GM19240 (cell line): Measurements from ENCODE around the gene UNC93A.
"Not testable (repeated sequence)": the region's sequence is repeated elsewhere in the genome, so short reads cannot be mapped to it uniquely, and the experiment has no call there.

Experiments
- DNase-seq: peaks from one replicate; pipeline ENCODE4 v3.0.0; 2011; ENCODE audit warnings: low spot score; ENCODE audit not compliant: insufficient read length

Gene UNC93A

DNA sequence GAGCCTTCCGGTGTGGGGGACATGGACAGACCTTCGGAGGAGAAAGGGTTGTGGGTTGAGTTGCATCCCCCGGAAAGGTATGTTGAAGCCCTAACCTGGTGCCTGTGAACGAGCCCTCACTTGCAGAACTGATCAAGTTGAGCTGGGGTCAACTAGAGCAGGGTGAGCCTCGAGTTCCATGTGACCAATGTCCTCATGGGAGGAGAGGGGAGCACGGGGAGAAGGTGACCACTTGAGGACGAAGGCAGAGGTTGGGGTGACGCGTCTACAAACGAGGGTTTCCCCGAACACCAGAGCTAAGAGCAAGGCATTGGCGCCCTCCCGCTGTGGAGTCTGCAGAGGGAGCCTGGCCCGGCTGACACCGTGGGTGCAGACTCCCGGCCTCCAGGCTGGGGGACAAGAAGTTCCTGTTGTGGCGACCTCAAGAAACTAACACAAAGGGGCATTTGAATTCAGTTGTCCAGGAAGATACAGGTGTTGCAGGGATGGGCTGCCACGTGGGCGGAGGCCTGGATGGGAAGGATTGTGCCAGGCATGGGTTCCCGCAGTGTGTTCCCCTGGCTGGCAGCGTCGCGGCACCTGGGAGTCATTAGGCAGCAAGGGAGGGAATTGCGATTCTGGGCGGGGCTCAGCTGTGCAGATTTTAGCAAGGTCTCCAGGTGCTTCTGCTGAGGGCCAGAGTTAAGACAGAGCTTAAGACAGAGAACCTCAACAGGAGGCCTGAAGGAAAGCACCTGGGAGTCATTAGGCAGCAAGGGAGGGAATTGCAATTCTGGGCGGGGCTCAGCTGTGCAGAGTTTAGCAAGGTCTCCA lies 20.4 kb upstream of the UNC93A start:
- no peak for DNase-seq

DNA sequence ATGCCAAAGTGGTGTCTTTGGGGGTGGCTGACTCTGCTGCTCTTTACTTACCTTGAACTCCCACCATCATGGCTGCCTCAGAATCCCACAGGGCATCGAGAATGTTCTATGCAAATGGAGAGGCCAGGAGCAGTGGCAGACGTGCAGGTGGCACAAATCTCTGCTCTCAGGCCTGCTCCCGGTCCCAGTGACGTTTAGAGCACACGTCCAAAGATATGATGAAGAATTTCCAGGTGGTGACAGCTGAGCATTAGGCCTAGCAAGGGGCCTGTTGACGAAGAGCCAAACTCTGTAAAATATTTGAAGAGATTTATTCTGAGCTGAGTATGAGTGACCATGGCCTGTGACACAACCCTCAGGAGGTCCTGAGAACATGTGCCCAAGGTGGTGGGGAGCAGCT lies 19.0 kb upstream of the UNC93A start:
- no peak for DNase-seq

DNA sequence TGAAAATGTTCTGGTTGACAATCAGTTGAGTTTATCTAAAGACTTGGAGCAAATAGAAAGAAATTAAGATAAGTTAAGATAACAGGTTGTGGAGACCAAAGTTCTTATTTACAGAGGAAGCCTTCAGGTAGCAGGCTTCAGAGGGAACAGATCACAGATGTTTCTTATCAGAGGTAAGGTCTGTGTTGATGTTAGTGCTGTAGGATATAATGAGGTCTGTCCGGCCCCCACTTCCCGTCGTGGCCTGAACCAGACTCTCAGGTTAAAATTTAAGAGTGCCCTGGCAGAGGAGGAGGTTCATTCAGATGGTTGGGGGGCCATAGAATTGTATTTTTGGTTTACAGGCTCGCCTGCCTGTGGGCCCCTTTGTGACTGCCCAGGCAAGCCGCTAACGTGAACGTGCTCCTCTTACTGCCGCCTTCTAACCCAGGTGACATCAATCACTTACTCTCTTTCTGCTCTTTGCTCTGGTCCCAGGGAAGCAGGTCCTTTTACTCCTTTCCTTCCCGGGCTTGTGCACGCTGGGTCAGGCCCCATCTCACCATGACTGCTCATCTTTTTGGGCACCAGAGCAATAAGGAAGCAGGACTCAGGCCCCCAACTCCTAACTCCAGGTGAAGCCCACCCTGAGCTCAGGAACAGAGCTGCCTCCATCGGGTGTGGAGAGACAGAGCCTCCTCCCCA lies 18.3 kb upstream of the UNC93A start:
- no peak for DNase-seq

DNA sequence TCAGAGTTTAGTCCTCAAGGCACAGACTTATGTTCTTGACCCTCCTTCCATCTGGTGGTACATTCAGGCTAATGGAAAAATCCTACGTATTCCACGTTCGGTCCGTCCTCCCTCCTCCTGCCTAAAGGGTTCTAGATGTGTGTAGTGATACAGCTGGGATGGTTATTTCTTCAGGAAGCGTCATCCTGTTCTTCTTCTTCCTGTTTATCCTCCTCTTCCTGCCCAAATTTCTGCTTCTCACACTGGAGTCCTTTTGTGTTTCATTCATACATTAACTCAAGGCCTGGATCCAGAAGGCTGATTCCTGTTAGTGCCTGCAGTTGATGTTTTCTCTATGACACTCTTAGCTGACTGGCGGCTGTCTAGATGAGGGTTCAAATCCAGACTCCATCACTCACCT lies 16.8 kb upstream of the UNC93A start:
- no peak for DNase-seq

DNA sequence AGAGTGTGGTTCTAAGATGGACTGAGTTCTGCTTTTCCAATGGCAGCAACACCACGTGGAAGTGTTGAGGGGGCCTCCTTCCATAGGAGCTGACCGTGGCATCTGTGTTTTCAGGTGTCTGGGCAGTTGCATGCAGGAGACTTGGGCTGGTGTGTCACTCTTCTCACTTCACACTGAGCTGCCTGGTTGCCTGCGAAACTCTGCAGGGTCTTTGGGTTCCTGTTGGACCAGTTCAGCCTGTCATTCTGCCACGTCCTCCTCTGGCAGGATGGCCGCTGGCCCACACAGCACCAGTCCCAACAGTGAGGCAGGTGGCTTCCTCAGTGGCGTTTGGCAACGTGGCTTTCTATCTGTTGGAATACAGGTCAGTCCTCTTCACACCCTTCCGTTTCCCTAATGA lies 16.1 kb upstream of the UNC93A start:
- DNase-seq, result no peak

DNA sequence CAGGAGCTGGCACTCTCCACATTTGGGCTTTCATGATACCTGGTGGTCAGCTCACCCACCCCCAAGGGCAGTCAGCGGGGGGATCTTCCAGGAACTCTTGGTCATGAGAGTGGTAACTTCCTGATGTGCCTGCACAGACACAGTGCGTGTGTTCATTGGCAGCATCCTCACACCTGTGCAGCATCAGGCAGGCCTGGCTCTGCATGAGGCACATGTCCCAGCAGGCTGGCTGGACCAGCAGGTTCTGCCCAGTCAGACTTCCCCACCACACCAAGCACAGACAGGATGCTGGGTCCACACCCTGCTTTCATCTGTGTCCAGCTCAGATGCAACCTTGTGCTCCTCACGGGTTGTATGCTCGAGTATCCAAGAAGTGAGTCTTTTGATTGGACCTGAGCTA lies 15.7 kb upstream of the UNC93A start:
- DNase-seq, result no peak

DNA sequence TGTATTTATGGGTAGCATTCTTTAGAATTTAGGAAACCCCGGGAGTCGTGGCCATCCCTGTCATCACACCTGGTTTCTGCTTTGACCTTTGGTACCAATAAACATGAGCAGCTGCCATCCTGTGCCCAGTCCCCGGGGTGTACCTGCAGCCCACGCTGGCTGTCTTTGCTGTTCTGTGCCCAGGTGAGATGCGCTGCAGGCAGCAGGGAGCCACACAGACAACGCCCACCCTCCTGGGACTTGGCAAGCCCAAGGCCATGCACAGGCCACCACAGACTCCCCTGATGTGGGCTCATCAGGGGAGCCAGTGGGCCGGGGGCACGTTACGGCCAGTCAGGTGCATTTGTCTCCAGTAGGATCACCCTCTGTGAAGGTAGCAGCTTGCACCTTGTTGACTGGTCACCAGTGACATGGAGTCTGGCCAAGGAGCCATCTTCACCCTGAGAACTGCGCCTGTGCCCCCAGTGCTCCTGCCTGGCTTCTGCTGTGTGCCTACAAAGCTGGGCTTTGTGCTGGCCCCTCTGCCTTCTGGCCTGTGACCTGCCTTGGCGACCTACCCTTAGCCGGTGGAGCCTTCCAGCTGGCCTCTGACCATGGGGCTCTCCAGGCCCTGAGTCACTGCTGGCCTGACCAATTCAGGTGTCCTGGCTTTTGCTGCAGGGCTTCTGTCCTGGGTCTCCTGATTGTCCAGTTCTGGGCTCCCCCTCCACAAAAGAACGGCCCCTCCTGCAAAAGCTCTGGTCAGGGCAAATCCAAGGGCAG lies 14.2 kb upstream of the UNC93A start:
- DNase-seq, result no peak

DNA sequence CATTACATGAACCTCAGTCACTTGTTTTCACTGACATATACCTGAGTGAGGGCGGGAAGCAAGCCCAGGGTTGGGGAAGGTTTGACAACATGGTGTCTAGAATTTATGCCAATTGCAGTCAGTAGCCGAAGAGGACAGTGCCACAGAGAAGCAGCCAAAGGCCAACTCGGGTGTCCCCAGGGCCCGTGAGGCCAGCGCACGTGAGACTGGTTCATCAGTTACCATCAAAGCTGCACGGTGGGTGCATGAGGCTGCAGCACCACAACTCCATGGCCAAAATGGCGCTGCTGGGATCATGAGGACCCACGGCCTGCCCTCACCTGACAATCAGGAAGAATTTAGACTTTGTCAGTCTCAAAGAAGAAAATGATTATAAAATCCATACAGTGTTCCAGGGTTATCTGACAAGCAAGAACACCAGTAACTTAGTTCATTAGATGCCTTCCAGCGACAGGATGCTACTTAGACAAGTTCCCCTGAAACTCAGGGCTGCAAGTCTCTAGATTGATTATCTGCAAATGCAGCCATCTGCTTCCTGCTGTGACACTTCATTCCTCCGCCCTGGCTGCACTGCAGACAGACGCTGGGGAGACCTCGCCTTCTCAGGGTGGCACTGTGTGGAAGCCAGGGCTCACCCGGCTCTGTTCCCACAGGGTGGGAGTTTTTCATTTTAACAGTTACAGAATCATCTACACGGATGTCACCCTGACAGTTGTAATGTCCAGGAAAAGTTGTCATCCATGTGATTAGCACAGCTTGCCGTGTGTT lies 12.8 kb upstream of the UNC93A start:
- DNase-seq, result not testable (repeated sequence)

DNA sequence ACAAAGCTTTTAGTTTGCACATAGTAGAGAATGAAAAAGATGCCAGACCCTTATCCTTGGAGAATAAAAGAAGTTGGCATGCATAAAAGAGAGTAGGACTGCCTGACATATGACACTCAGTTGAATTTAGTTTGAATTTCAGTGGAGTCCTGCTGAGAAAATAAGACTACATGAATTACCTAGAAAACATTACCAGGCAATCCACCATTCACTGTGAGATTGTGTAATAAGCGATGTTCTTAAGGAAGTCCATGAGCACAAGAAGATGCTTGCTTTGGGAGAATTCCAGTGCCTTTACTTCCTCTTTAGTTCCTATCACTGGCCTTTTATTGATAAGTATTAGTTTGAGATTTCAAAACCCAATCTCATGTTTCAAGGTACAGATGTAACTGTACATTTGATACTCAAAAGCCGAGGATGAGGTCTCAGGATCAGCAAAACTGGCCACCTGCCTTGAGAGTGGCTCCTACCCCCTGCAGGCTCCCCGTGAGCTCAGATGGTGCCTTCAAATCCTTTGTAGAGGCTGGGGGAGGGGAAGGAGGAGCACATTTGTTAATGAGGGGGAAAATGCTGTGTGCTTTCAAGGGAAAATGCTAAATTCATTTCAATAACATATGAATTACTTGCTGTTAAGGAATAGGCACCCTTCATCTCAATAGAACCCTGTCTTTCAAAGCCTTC lies 11.2 kb upstream of the UNC93A start:
- DNase-seq, result no peak

DNA sequence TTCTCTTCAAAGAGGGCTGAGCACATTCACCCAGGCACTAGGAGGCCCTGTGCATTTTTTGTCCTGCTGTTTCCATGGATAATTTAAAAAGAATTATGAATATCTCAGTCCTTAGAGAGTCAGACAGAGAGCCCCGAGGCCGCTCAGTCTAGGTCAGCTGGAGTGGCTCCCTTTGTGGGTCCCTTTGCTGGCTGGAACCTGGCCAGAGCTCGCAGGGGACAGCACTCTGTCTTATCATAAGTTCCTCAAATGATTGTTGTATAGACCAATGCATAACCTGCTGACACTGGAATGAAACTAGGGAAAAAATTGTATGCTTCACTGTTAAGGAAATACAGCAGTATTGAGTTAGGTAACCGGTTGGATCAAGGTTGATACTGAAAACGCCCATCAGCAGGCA lies 10.6 kb upstream of the UNC93A start:
- not testable (repeated sequence) for DNase-seq

DNA sequence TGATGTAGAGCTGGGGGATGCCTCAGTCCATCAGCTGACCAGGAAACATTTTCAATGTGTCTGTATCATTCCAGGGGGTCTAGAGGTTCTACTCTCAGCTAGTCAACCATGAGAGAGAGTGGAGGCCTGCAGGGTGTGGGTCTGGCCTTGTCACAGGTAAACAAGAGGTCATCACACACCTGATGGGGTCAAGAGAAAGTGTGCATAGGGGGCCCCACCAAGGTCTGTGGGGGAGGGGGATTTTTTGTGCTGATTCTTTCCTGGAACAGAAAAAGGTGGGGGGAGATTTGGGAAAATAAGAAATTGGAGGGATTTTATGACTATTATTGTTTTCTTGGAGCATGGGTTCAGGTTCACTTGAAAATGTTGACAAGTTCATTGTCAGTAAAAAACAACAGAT lies 8.9 kb upstream of the UNC93A start:
- DNase-seq, result no peak

DNA sequence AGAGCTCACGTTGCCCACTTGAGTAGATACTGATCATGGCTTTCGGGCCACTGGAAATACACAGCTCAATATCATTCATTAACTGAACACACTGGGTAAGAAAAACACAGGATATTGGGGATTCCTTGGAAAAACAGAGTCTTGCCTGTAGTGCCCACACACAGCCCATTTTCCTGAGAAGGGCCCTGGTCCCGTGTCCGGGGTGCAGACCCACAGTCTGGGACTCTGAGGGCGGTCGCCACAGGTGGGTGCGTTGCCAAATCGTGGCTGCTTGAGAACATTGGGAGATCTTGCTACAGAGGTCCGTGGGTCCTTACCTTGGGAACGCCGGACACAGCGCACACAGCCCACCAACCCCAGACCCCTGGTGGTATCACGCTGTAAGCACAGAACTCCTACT lies 6.5 kb upstream of the UNC93A start:
- not testable (repeated sequence) for DNase-seq

DNA sequence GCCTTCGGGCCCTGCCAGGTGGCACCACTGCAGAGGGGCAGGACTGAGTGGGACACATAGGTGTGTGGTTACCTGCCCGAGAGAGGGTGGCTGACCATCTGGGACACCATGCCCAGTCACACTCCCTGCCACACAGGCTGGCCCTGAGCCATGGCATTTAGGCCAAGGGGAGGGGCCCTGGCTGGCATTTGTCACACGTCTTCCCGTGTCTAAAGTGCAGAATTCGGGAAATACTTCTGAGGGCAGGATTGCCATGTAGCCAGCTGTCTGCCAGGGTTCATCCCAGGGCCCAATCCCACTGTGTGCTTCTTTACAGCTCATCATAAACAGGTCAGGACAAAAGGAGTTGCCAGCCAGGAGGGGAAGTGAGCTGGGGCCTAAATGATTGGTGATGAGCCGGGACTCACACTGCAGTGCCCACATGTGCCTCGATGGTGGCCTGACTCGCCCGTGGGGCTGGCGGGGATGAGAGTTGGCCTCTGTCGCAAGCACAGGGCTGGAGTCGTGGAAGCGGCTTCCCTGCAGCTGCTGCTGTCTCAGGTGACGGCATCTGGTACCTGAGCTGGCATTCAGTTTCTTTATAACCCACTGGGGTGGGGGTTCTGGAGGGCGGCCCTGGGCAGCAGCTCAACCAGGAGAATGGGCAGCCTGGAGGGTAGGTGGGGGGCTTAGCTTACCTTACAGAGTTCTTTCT lies 5.9 kb upstream of the UNC93A start:
- DNase-seq, result no peak

DNA sequence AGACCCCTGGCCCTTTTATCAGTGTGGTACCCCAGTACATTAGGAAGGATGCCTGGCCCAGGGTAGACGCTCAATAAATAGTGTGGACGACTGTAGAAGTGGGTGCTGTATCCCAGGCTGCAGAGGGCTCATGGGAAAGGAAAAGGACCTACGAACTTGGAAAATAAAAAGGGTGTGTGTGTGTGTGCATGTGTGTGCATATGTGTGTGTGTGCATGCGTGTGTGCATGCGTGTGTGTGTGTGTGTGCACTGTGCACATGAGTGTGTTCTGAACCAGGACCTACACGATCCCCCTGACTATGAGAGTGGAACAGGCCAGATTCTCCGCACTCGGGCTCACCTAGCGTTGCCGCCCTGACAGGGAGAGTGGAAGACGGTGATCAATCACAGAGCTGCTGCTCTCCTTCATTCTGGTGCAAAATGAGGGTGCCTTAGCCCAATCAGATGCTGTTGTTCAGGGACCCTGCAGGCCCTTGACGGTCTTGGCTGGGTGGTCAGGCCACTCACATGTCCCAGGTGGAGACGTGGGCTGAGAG lies 3.5 kb upstream of the UNC93A start:
- DNase-seq, result no peak

DNA sequence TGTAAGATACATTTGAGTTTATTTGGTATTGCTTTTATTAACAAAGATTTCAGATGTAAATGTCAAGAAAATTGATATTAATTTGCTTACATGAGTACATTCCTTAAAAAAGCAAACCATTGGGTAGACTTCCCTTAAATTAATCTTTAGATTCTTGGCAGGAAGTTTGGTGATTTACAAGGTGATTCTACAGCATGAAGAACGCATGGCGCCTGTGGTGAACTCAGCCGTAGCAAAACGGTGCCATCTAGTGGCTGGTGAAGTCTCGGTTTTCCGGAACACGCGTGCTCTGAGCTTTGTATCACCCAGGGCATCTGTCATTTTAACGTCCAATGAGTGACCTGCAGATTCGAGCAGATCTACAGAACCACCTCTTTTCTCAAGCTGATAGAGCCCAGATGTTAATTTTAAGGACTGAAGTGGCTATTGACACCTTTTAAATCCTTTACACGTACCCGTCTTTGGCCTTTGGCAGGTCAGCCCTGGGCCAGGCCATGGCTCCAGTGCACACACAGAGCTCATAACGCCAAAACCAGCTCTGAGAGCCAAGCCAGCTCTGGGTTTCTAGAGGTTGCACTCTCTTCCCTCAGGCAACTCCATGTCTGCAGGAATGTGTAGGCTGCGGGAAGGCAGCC lies 2.4 kb upstream of the UNC93A start:
- not testable (repeated sequence) for DNase-seq

DNA sequence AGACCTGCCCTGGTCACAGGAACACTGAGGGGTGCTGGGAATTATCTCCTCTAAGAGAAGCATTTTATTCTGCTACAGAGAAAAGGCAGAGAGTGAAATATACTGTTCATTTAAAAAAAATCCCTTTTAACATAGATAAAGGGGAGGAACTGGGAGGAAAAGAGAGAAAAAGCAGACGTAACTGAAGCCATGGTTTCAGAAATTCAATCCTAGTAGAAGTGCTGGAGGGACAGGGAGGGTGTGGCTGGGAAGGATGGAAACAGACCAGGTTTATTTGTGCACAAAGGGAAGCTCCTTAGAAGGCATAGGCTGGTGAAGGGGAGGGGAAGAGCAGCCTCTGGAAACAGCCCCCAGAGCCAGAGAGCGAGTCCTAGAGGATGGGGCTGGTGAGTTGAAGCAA lies 1.8 kb upstream of the UNC93A start:
- not testable (repeated sequence) for DNase-seq

DNA sequence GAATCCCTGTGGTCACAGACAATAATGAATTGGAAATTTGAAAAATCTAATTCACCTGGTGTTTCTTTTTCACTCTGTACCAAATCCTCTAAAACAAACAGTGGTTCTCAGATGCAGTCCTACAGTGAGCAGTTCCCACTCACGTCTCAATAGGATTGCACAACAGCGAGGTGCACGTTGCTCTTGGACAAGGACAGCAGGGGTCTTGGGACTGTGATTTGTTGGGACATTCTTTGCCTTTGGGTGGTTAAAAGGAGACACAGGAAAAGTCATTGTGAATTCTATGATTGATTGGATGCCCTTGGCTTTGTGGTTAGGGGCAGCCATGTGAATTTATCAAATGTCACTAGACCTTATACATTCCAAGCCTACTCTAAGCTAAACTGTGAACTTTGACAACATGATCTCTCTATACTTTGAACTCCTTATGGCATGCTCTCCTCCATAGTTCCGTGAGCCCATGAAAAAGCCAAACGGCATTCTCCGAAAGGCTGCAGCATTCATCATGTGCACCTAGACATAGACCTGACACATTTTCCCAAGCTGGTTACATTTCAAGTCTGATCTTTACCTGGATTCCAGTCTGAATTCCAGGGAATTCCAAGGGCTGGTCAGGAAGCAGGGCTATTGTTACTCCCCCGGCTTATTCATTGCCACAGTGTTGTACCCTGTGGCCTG lies 647 bp downstream of the UNC93A start:
- no peak for DNase-seq

DNA sequence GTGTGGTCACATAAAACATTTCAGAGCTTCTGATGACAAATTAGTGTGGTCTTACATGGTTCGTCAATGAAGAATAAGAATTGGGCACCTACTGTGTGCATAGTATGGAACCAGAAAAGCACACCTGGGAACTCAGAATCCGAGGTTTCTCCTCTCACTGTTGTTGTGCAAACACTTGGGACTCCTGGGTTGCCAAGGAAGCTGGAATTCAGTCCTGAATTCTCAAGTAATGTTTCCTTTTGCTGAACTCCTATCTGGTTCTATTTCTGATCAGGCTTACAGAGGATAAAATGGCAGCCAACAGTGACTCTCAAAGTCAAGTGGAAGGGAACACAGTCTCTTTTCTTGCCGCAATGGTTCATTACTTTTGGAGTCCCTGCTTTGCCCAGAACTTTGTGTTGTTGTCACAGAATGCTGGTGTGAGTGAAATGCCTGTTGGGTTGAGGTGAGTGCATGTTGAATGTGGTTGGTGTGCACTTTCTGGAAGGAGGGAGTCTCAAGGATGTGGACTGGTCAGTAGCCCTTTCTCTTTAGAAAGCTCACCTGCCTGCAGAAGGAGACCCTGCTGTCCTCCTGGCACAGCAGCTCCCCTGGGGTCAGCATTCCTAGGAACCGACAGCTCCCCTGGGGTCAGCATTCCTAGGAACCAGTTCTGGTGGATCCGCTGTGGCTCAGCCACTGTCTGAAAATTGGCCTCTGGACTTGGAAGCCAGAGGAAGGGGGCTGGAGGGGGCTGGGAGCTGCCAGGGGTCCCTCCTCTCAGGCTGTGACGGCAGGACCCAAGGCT lies 1.4 kb downstream of the UNC93A start:
- DNase-seq, result no peak
